ENCODE data around the gene C3orf33.

- TF ChIP-seq CTCF (IDR thresholded peaks at IDR 0.05; ENCODE audit: low read depth, low read length), result no peak
- no peak for TF ChIP-seq POLR2A (IDR thresholded peaks at IDR 0.05; ENCODE audit: extremely low read depth, insufficient read length)
- no peak for TF ChIP-seq MAX (IDR thresholded peaks at IDR 0.05; ENCODE audit: low read depth, low read length)
- TF ChIP-seq MYC (IDR thresholded peaks at IDR 0.05; ENCODE audit: low read depth, low read length), result no peak
These were observed 1.8 kb downstream of the C3orf33 start for GRCh38 chr3:155804323-155804722.
